ENCODE measurements around the gene YJEFN3.
A peak's percentile ranks its signal among the peaks of the same experiment; 100 is the strongest.

Gene YJEFN3

GRCh38 chr19:19508217-19508616 is 20.5 kb upstream of the YJEFN3 start:
- H3K27me3 Mint-ChIP-seq = no peaks in the 10 kb centered on the region
- ATAC-seq = no peak
- H3K9me3 Mint-ChIP-seq = no peaks in the 10 kb centered on the region
- H3K27ac Mint-ChIP-seq = peak overlapping the region in 1 of 2 donors; percentile 50
- no peaks in the 10 kb centered on the region for H3K4me1 Mint-ChIP-seq
- H3K4me3 Mint-ChIP-seq = no peak overlapping the region
- no peak for DNase-seq

- no peaks in the 10 kb centered on the region for H3K9me3 Mint-ChIP-seq
- H3K27me3 Mint-ChIP-seq = no peaks in the 10 kb centered on the region
- H3K4me3 Mint-ChIP-seq = no peak overlapping the region
- ATAC-seq (no peak), DNase-seq (no peak)
- H3K27ac Mint-ChIP-seq = no peak overlapping the region
- H3K4me1 Mint-ChIP-seq = peaks cover 12% of the 10 kb centered on the region
These were observed 18.3 kb upstream of the YJEFN3 start for GRCh38 chr19:19510432-19510831.

- no peaks in the 10 kb centered on the region for H3K9me3 Mint-ChIP-seq
- no peak for DNase-seq
- ATAC-seq = no peak
- H3K27me3 Mint-ChIP-seq = no peaks in the 10 kb centered on the region
- H3K4me1 Mint-ChIP-seq = peaks cover 33% of the 10 kb centered on the region
- H3K4me3 Mint-ChIP-seq = peak overlapping the region in 1 of 2 donors; percentile 73
- peak overlapping the region in 1 of 2 donors; percentile 34 for H3K27ac Mint-ChIP-seq
These were observed 15.0 kb upstream of the YJEFN3 start for GRCh38 chr19:19513682-19514081.

- no peak for DNase-seq
- H3K9me3 Mint-ChIP-seq = no peaks in the 10 kb centered on the region
These were observed 14.5 kb upstream of the YJEFN3 start for GRCh38 chr19:19514215-19514657.

GRCh38 chr19:19514881-19515641 is 13.7 kb upstream of the YJEFN3 start, which contains the start of gene TSSK6:
TSSK6 (minus strand) TSS chr19:19515548; CDS start chr19:19515427, 121 bp downstream.
- DNase-seq (no peak), ATAC-seq (no peak)
- Mint-ChIP-seq H3K27ac (peak within 1 kb of the TSS; percentile 95 to 96), H3K27me3 (no peaks in the 10 kb centered on the region), H3K4me1 (peaks cover 45% of the 10 kb centered on the region), H3K9me3 (no peaks in the 10 kb centered on the region), H3K4me3 (peak within 1 kb of the TSS; percentile 86 to 93)

More at GRCh38 chr19:19514215-19514657, 14.5 kb upstream of the YJEFN3 start:
- Mint-ChIP-seq H3K27ac (peak overlapping the region in 1 of 2 donors; percentile 42), H3K27me3 (no peaks in the 10 kb centered on the region), H3K4me1 (peaks cover 37% of the 10 kb centered on the region), H3K4me3 (peak overlapping the region; percentile 50 to 73)
- no peak for ATAC-seq

GRCh38 chr19:19515642-19516519 is 12.8 kb upstream of the YJEFN3 start, which contains the start of gene NDUFA13:
NDUFA13 (plus strand) TSS chr19:19516225; CDS start chr19:19516239, 14 bp downstream.
- DNase-seq = peak; percentile 94 to 95
- Mint-ChIP-seq H3K9me3 (no peaks in the 10 kb centered on the region), H3K27me3 (no peaks in the 10 kb centered on the region), H3K4me1 (peaks cover 53% of the 10 kb centered on the region), H3K27ac (peak within 1 kb of the TSS; percentile 95 to 96), H3K4me3 (peak within 1 kb of the TSS; percentile 86 to 93)
- peak; percentile 93 for ATAC-seq

GRCh38 chr19:19517235-19517619 is 11.5 kb upstream of the YJEFN3 start:
- ATAC-seq (no peak), DNase-seq (no peak)
- peak overlapping the region; percentile 33 to 96 for H3K27ac Mint-ChIP-seq
- no peaks in the 10 kb centered on the region for H3K9me3 Mint-ChIP-seq
- no peaks in the 10 kb centered on the region for H3K27me3 Mint-ChIP-seq
- H3K4me1 Mint-ChIP-seq = peaks cover 56% of the 10 kb centered on the region
- peak overlapping the region; percentile 86 to 93 for H3K4me3 Mint-ChIP-seq

GRCh38 chr19:19520989-19521388 is 7.7 kb upstream of the YJEFN3 start:
- H3K4me3 Mint-ChIP-seq = no peak overlapping the region
- ATAC-seq (no peak), DNase-seq (no peak)
- H3K27me3 Mint-ChIP-seq = no peaks in the 10 kb centered on the region
- H3K9me3 Mint-ChIP-seq = no peaks in the 10 kb centered on the region
- H3K27ac Mint-ChIP-seq = no peak overlapping the region
- H3K4me1 Mint-ChIP-seq = peaks cover 53% of the 10 kb centered on the region

GRCh38 chr19:19523177-19523576 is 5.5 kb upstream of the YJEFN3 start:
- no peak for DNase-seq
- H3K4me1 Mint-ChIP-seq = peaks cover 46% of the 10 kb centered on the region
- no peak for ATAC-seq
- H3K27ac Mint-ChIP-seq = no peak overlapping the region
- no peak overlapping the region for H3K4me3 Mint-ChIP-seq
- H3K9me3 Mint-ChIP-seq = no peaks in the 10 kb centered on the region
- H3K27me3 Mint-ChIP-seq = no peaks in the 10 kb centered on the region

GRCh38 chr19:19524053-19524452 is 4.7 kb upstream of the YJEFN3 start:
- ATAC-seq (no peak), DNase-seq (no peak)
- H3K4me3 Mint-ChIP-seq = no peak overlapping the region
- H3K4me1 Mint-ChIP-seq = peaks cover 42% of the 10 kb centered on the region
- H3K27me3 Mint-ChIP-seq = no peaks in the 10 kb centered on the region
- H3K9me3 Mint-ChIP-seq = no peaks in the 10 kb centered on the region
- H3K27ac Mint-ChIP-seq = peak overlapping the region in 1 of 2 donors; percentile 19

GRCh38 chr19:19525611-19526380 is 2.9 kb upstream of the YJEFN3 start:
- no peaks in the 10 kb centered on the region for H3K9me3 Mint-ChIP-seq
- ATAC-seq (no peak), DNase-seq (no peak)
- H3K4me1 Mint-ChIP-seq = peaks cover 24% of the 10 kb centered on the region
- H3K27ac Mint-ChIP-seq = no peak overlapping the region
- H3K4me3 Mint-ChIP-seq = no peak overlapping the region
- H3K27me3 Mint-ChIP-seq = no peaks in the 10 kb centered on the region

GRCh38 chr19:19526581-19527370 is 1.9 kb upstream of the YJEFN3 start:
- no peak for ATAC-seq
- no peak for DNase-seq
- Mint-ChIP-seq H3K27ac (no peak overlapping the region), H3K4me1 (peaks cover 21% of the 10 kb centered on the region), H3K4me3 (no peak overlapping the region), H3K9me3 (no peaks in the 10 kb centered on the region), H3K27me3 (no peaks in the 10 kb centered on the region)

GRCh38 chr19:19527371-19527656 is 1.4 kb upstream of the YJEFN3 start:
- no peak for DNase-seq
- Mint-ChIP-seq H3K27ac (peak overlapping the region in 1 of 2 donors; percentile 12), H3K4me1 (peaks cover 26% of the 10 kb centered on the region), H3K27me3 (no peaks in the 10 kb centered on the region), H3K9me3 (no peaks in the 10 kb centered on the region), H3K4me3 (no peak overlapping the region)
- ATAC-seq = no peak

- ATAC-seq (peak; percentile 10), DNase-seq (no peak)
- no peak overlapping the region for H3K4me3 Mint-ChIP-seq
- H3K27me3 Mint-ChIP-seq = no peaks in the 10 kb centered on the region
- H3K27ac Mint-ChIP-seq = peak overlapping the region in 1 of 2 donors; percentile 12
- no peaks in the 10 kb centered on the region for H3K9me3 Mint-ChIP-seq
- H3K4me1 Mint-ChIP-seq = peaks cover 26% of the 10 kb centered on the region
These were observed 761 bp upstream of the YJEFN3 start for GRCh38 chr19:19527674-19528625.

All from stimulated activated naive CD8-positive, alpha-beta T cell treated with anti-CD3 and anti-CD28 coated beads, Interleukin-15, amount 100 ng/mL, for 72 hours (primary cell).